Trophoblast cell (in vitro differentiated cells and primary cell): ENCODE results near the gene TMPRSS11F.

ENCODE experiments used
- DNase-seq, 2 donors: peaks; one replicate each; pipeline ENCODE4 v3.0.0-alpha.2; 2016
- H2AFZ ChIP-seq: 2 replicates; pipeline ENCODE4 v1.6.1; 2013; ENCODE audit warnings: low read length, moderate library complexity, mild to moderate bottlenecking; ENCODE audit not compliant: insufficient read depth, poor library complexity
- H2AK5ac ChIP-seq: 2 replicates; pipeline ENCODE4 v1.6.1; 2013; ENCODE audit warnings: mild to moderate bottlenecking, low read length
- H2BK120ac ChIP-seq: 2 replicates; pipeline ENCODE4 v1.6.1; 2013; ENCODE audit warnings: low read length, mild to moderate bottlenecking, moderate library complexity; ENCODE audit not compliant: insufficient read depth, poor library complexity
- H2BK12ac ChIP-seq: 2 replicates; pipeline ENCODE4 v1.6.1; 2013; ENCODE audit warnings: mild to moderate bottlenecking, low read length, moderate library complexity
- H2BK5ac ChIP-seq: 2 replicates; pipeline ENCODE4 v1.6.1; 2013; ENCODE audit warnings: low read length, low read depth, moderate library complexity, mild to moderate bottlenecking; ENCODE audit not compliant: poor library complexity
- H3K14ac ChIP-seq: 2 replicates; pipeline ENCODE4 v1.6.1; 2013; ENCODE audit warnings: mild to moderate bottlenecking, low read length
- H3K18ac ChIP-seq: 2 replicates; pipeline ENCODE4 v1.6.1; 2013; ENCODE audit warnings: mild to moderate bottlenecking, low read length
- H3K23ac ChIP-seq: 2 replicates; pipeline ENCODE4 v1.6.1; 2013; ENCODE audit warnings: low read length
- H3K27ac ChIP-seq: 2 replicates; pipeline ENCODE4 v1.5.1; 2013; ENCODE audit warnings: low read depth, mild to moderate bottlenecking, inconsistent platforms, low read length, moderate library complexity
- H3K27me3 ChIP-seq: 2 replicates; pipeline ENCODE4 v1.6.1; 2013; ENCODE audit warnings: inconsistent platforms, mild to moderate bottlenecking, low read length, moderate library complexity; ENCODE audit not compliant: insufficient read depth
- H3K36me3 ChIP-seq, 2 experiments: 1 replicate in 1 of 2; 2 replicates in 1 of 2; pipeline ENCODE4 v1.6.1; 2013; ENCODE audit warnings: low read length in 2 of 2, mild to moderate bottlenecking in 2 of 2, moderate library complexity in 1 of 2; ENCODE audit not compliant: insufficient read depth in 2 of 2, control insufficient read depth in 1 of 2
- H3K4ac ChIP-seq: 2 replicates; pipeline ENCODE4 v1.6.1; 2013; ENCODE audit warnings: low read depth, mild to moderate bottlenecking, low read length, moderate library complexity
- H3K4me1 ChIP-seq, 2 experiments: 1 replicate in 1 of 2; 2 replicates in 1 of 2; pipeline ENCODE4 v1.6.1; 2013; ENCODE audit warnings: low read length in 2 of 2, mild to moderate bottlenecking in 2 of 2, moderate library complexity in 1 of 2; ENCODE audit not compliant: insufficient read depth in 2 of 2, control insufficient read depth in 1 of 2
- H3K4me2 ChIP-seq: 2 replicates; pipeline ENCODE4 v1.6.1; 2013; ENCODE audit warnings: inconsistent platforms, mild to moderate bottlenecking, low read length, moderate library complexity
- H3K4me3 ChIP-seq: 2 replicates; pipeline ENCODE4 v1.5.1; 2013; ENCODE audit warnings: mild to moderate bottlenecking, low read depth, low read length, inconsistent platforms
- H3K79me1 ChIP-seq: one replicate; pipeline ENCODE4 v1.6.1; 2013; ENCODE audit warnings: low read length
- H3K79me2 ChIP-seq: 2 replicates; pipeline ENCODE4 v1.6.1; 2013; ENCODE audit warnings: low read length, mild to moderate bottlenecking; ENCODE audit not compliant: control insufficient read depth, insufficient read depth, poor library complexity
- H3K9ac ChIP-seq: 2 replicates; pipeline ENCODE4 v1.6.1; 2013; ENCODE audit warnings: mild to moderate bottlenecking, low read length
- H3K9me3 ChIP-seq: 2 replicates; pipeline ENCODE4 v1.6.1; 2013; ENCODE audit warnings: low read depth, mild to moderate bottlenecking, control low read depth, inconsistent platforms, low read length; ENCODE audit not compliant: insufficient read depth
- H4K12ac ChIP-seq: 2 replicates; pipeline ENCODE4 v1.6.1; 2013; ENCODE audit warnings: low read depth, mild to moderate bottlenecking, low read length, moderate library complexity
- H4K8ac ChIP-seq: 2 replicates; pipeline ENCODE4 v1.6.1; 2013; ENCODE audit warnings: low read depth, mild to moderate bottlenecking, low read length, moderate library complexity
- H4K91ac ChIP-seq: one replicate; pipeline ENCODE4 v1.6.1; 2013; ENCODE audit warnings: low read depth, mild to moderate bottlenecking, low read length, moderate library complexity
- WGBS: extraction: QIAGEN DNeasy Blood & Tissue Kit; methylation state at CpG from one replicate; pipeline ENCODE4 v1.1.7; 2013; ENCODE audit warnings: missing lambda C conversion rate; ENCODE audit not compliant: insufficient read length, insufficient coverage; ENCODE audit errors: extremely low coverage; 5-methylcytosine and 5-hydroxymethylcytosine counted together

TMPRSS11F gene

DNA sequence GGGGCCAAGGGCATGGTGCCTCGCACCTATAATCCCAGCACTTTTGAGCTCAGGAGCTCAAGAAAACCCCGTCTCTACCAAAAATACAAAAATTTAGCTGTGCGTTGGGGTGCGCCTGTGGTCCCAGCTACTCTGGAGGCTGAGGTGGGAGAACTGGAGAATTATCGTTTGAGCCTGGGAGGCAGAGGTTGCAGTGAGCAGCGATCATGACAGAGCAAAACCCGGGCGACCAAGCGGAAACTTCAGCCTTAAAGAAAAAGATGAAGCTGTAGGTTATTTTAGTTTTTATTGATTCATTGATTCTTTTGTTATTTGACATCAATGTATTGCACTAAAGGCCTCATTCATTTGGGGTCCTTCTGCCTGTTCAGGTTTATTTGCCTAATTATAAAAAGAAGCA, 5.4 kb downstream of the TMPRSS11F start:
- no peak overlapping the region for H3K9ac ChIP-seq
- H2BK5ac ChIP-seq, result no peak overlapping the region
- H3K14ac ChIP-seq, result no peak overlapping the region
- no peaks in the 10 kb centered on the region for H3K36me3 ChIP-seq
- no peaks in the 10 kb centered on the region for H3K9me3 ChIP-seq
- H3K4ac ChIP-seq, result no peak overlapping the region
- no CpG with 5 or more reads among the region's 9 CpGs for WGBS
- no peaks in the 10 kb centered on the region for H3K79me2 ChIP-seq
- H3K79me1 ChIP-seq, result no peaks in the 10 kb centered on the region
- H3K18ac ChIP-seq, result no peak overlapping the region
- H2BK120ac ChIP-seq, result no peak overlapping the region
- H3K4me2 ChIP-seq, result no peak overlapping the region
- H3K27me3 ChIP-seq, result no peaks in the 10 kb centered on the region
- no peak overlapping the region for H2AK5ac ChIP-seq
- no peak overlapping the region for H3K23ac ChIP-seq
- H3K4me1 ChIP-seq, result no peaks in the 10 kb centered on the region
- H3K27ac ChIP-seq, result no peak overlapping the region
- H2AFZ ChIP-seq, result no peak overlapping the region
- H3K4me3 ChIP-seq, result no peak overlapping the region
- DNase-seq, result no peak
- H2BK12ac ChIP-seq, result no peak overlapping the region
- no peak overlapping the region for H4K91ac ChIP-seq
- no peak overlapping the region for H4K8ac ChIP-seq
- H4K12ac ChIP-seq, result no peak overlapping the region

- Histone ChIP-seq H3K4me2 (no peak overlapping the region), H3K4me1 (no peaks in the 10 kb centered on the region), H2BK120ac (no peak overlapping the region), H2BK12ac (no peak overlapping the region), H3K4ac (no peak overlapping the region), H4K91ac (no peak overlapping the region), H3K18ac (no peak overlapping the region), H2BK5ac (no peak overlapping the region), H3K79me1 (no peaks in the 10 kb centered on the region), H3K27me3 (no peaks in the 10 kb centered on the region), H3K27ac (no peak overlapping the region), H3K9ac (no peak overlapping the region), H3K9me3 (no peaks in the 10 kb centered on the region), H3K36me3 (no peaks in the 10 kb centered on the region), H2AK5ac (no peak overlapping the region), H2AFZ (no peak overlapping the region), H3K79me2 (no peaks in the 10 kb centered on the region), H4K12ac (no peak overlapping the region), H3K14ac (no peak overlapping the region), H4K8ac (no peak overlapping the region), H3K4me3 (no peak overlapping the region), H3K23ac (no peak overlapping the region)
- no CpG with 5 or more reads among the region's 2 CpGs for WGBS
- DNase-seq, result no peak
Observed at GRCh38 chr4:68123525-68123924, 6.1 kb downstream of the TMPRSS11F start.

GRCh38 chr4:68119921-68120320, 9.7 kb downstream of the TMPRSS11F start:
- Histone ChIP-seq H3K4me1 (no peaks in the 10 kb centered on the region), H2AK5ac (no peak overlapping the region), H3K9me3 (no peaks in the 10 kb centered on the region), H3K14ac (no peak overlapping the region), H2BK5ac (no peak overlapping the region), H3K23ac (no peak overlapping the region), H3K27me3 (no peaks in the 10 kb centered on the region), H3K79me2 (no peaks in the 10 kb centered on the region), H4K91ac (no peak overlapping the region), H3K79me1 (no peaks in the 10 kb centered on the region), H3K9ac (no peak overlapping the region), H3K4ac (no peak overlapping the region), H3K18ac (no peak overlapping the region), H4K8ac (no peak overlapping the region), H3K27ac (no peak overlapping the region), H4K12ac (no peak overlapping the region), H3K4me3 (no peak overlapping the region), H3K4me2 (no peak overlapping the region), H2BK12ac (no peak overlapping the region), H2AFZ (no peak overlapping the region), H3K36me3 (no peaks in the 10 kb centered on the region), H2BK120ac (no peak overlapping the region)
- DNase-seq, result no peak

DNA sequence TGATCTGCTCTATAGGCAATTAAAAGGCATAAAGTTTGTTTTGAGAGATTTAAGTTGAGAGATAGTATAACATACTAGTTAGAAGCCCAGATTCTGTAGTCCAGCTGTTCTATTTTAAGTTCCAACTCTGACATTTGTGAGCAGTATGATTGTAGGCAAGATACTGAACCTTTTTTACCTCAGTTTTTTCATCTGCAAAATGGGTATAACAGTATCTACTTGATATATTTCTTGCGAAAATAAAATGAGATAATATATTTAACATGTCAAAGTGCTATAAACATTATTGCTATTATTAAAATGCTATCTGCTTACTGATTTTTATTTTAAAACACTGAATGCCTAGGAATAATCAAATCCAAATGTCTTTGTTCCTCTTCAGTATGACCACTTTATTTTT, 19.2 kb downstream of the TMPRSS11F start:
- Histone ChIP-seq H3K23ac (no peak overlapping the region), H4K12ac (no peak overlapping the region), H3K18ac (no peak overlapping the region), H3K79me2 (no peaks in the 10 kb centered on the region), H3K9me3 (no peaks in the 10 kb centered on the region), H2AFZ (no peak overlapping the region), H3K4me3 (no peak overlapping the region), H3K79me1 (no peaks in the 10 kb centered on the region), H2BK120ac (no peak overlapping the region), H2BK5ac (no peak overlapping the region), H3K4ac (no peak overlapping the region), H3K14ac (no peak overlapping the region), H4K91ac (no peak overlapping the region), H4K8ac (no peak overlapping the region), H3K27ac (no peak overlapping the region), H3K36me3 (no peaks in the 10 kb centered on the region), H2BK12ac (no peak overlapping the region), H2AK5ac (no peak overlapping the region), H3K4me1 (no peaks in the 10 kb centered on the region), H3K9ac (no peak overlapping the region), H3K4me2 (no peak overlapping the region), H3K27me3 (no peaks in the 10 kb centered on the region)
- WGBS, result no CpG with 5 or more reads among the region's 1 CpG
- DNase-seq, result no peak

DNA sequence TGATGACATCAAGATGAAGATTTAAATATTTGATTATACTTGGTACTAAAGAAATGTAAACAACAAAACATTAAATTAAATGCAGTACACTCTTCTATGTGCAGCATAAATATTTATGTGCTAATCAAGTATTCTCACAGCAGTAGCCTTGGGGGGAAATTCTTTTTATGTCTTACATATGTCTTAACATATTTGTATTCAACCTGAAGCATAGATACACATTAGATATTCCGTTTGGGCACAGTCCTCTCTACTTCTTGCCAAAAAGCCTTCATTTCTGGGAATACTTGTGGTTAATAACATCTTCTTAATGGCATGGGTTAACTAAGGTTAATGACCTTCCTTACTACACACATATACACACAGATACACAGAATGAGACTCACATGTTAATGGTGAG, 19.8 kb downstream of the TMPRSS11F start:
- no peaks in the 10 kb centered on the region for H3K4me1 ChIP-seq

More for the DNA sequence above, 19.8 kb downstream of the TMPRSS11F start:
- Histone ChIP-seq H3K9me3 (no peaks in the 10 kb centered on the region), H4K8ac (no peak overlapping the region), H4K91ac (no peak overlapping the region), H2BK12ac (no peak overlapping the region), H3K23ac (no peak overlapping the region), H3K4me3 (no peak overlapping the region), H2BK120ac (no peak overlapping the region), H3K18ac (no peak overlapping the region), H4K12ac (no peak overlapping the region), H3K27ac (no peak overlapping the region), H3K79me2 (no peaks in the 10 kb centered on the region), H3K27me3 (no peaks in the 10 kb centered on the region), H3K4me2 (no peak overlapping the region), H3K36me3 (no peaks in the 10 kb centered on the region), H3K14ac (no peak overlapping the region), H3K9ac (no peak overlapping the region), H2AK5ac (no peak overlapping the region), H2BK5ac (no peak overlapping the region), H3K4ac (no peak overlapping the region), H3K79me1 (no peaks in the 10 kb centered on the region), H2AFZ (no peak overlapping the region)
- no peak for DNase-seq
- WGBS, result no CpG with 5 or more reads among the region's 1 CpG
